ENCODE measurements around the gene FHL3. TPM values are rescaled to one million over a fixed set of nuclear protein-coding genes. Genes with fewer than 3 reads are reported as not detected.
A peak's percentile ranks its signal among the peaks of the same experiment; 100 is the strongest.

Gene FHL3
- total and polyA plus RNA-seq, 9 of the 15 experiments (the other 6 are each of a cell fraction or from before 2014, with no cell fraction given): 6.1 to 144 (median 34.1) TPM

DNA sequence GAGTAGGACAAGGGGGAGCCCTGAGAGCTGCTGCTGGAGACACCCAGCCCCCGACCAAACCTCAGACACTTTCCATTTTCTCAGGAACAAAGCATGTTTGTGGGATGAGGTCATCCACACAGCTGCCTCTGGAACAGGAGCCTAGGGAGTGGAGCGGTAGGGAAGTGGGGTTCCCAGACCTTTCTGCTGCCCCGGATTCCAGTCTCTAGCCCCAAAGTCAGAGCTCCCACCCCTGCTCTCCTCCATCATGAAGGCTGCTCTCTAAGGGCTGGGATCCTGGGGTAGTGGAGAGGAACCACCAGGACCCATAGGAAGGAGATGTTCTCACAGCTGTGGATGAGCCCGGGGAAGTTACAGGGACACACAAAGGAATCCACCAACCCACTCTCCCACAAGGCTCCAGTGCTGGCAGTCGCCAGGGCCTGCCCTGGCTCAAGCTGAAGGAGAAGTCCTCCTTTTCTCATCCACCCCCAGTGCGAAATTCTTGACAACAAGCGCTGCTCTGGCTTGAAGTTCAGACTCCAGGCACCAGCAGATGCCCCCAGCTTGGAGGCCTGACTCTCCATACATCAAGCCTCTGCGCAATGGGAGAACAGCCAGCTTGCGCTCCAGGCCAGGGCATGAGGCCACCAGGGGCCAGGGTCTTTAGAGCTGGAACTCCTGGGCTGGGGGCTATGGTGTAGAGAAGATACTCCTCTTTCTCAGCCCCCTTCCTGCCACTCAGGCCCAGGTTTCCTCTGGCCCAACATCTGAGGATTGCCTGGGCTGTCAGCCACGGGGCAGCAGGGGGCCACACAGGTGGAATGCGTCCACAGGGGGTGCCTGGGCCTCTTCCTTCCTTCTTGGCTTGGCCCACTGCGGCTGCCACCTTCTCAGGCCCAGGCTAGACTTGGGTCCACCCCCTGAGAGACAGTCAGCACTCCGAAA is 4.5 kb downstream of the FHL3 start (continued):
- TF ChIP-seq ZNF583 (CRISPR knock-in tag; IDR thresholded peaks at IDR 0.05): peak; percentile 7; the same call in 1 of the 2 replicates
- TF ChIP-seq, protein P1, sequence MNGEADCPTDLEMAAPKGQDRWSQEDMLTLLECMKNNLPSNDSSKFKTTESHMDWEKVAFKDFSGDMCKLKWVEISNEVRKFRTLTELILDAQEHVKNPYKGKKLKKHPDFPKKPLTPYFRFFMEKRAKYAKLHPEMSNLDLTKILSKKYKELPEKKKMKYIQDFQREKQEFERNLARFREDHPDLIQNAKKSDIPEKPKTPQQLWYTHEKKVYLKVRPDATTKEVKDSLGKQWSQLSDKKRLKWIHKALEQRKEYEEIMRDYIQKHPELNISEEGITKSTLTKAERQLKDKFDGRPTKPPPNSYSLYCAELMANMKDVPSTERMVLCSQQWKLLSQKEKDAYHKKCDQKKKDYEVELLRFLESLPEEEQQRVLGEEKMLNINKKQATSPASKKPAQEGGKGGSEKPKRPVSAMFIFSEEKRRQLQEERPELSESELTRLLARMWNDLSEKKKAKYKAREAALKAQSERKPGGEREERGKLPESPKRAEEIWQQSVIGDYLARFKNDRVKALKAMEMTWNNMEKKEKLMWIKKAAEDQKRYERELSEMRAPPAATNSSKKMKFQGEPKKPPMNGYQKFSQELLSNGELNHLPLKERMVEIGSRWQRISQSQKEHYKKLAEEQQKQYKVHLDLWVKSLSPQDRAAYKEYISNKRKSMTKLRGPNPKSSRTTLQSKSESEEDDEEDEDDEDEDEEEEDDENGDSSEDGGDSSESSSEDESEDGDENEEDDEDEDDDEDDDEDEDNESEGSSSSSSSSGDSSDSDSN (IDR thresholded peaks at IDR 0.05; ENCODE audit: borderline replicate concordance in 1 of 2, low read depth in 2 of 2, low read length in 2 of 2): 0 out of 4 replicates have a peak, but pooled peaks of 1 of the 2 experiments have one; percentile 33
- peak; percentile 93 for TF ChIP-seq JUND (IDR thresholded peaks at IDR 0.05; ENCODE audit: borderline replicate concordance, low read depth, low read length)
- TF ChIP-seq JUND (tag; IDR thresholded peaks at IDR 0.05; ENCODE audit: borderline replicate concordance, low read depth, low read length): peak; percentile 85; the same call in 2 of the 3 replicates
- no peak for TF ChIP-seq POLR2H (tag; IDR thresholded peaks at IDR 0.05; ENCODE audit: low read depth)
- TF ChIP-seq EHMT2 (IDR thresholded peaks at IDR 0.05): no peak
- TF ChIP-seq, protein P2, sequence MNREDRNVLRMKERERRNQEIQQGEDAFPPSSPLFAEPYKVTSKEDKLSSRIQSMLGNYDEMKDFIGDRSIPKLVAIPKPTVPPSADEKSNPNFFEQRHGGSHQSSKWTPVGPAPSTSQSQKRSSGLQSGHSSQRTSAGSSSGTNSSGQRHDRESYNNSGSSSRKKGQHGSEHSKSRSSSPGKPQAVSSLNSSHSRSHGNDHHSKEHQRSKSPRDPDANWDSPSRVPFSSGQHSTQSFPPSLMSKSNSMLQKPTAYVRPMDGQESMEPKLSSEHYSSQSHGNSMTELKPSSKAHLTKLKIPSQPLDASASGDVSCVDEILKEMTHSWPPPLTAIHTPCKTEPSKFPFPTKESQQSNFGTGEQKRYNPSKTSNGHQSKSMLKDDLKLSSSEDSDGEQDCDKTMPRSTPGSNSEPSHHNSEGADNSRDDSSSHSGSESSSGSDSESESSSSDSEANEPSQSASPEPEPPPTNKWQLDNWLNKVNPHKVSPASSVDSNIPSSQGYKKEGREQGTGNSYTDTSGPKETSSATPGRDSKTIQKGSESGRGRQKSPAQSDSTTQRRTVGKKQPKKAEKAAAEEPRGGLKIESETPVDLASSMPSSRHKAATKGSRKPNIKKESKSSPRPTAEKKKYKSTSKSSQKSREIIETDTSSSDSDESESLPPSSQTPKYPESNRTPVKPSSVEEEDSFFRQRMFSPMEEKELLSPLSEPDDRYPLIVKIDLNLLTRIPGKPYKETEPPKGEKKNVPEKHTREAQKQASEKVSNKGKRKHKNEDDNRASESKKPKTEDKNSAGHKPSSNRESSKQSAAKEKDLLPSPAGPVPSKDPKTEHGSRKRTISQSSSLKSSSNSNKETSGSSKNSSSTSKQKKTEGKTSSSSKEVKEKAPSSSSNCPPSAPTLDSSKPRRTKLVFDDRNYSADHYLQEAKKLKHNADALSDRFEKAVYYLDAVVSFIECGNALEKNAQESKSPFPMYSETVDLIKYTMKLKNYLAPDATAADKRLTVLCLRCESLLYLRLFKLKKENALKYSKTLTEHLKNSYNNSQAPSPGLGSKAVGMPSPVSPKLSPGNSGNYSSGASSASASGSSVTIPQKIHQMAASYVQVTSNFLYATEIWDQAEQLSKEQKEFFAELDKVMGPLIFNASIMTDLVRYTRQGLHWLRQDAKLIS (CRISPR knock-in tag; IDR thresholded peaks at IDR 0.05): peak; percentile 17; the same call in 1 of the 2 replicates
- no peak for TF ChIP-seq CC2D1A (IDR thresholded peaks at IDR 0.05)
